ENCODE measurements around the gene TXLNA.
A peak's percentile ranks its signal among the peaks of the same experiment; 100 is the strongest.
"Not testable (repeated sequence)": the region's sequence is repeated elsewhere in the genome, so short reads cannot be mapped to it uniquely, and the experiment has no call there.

TXLNA gene

DNA sequence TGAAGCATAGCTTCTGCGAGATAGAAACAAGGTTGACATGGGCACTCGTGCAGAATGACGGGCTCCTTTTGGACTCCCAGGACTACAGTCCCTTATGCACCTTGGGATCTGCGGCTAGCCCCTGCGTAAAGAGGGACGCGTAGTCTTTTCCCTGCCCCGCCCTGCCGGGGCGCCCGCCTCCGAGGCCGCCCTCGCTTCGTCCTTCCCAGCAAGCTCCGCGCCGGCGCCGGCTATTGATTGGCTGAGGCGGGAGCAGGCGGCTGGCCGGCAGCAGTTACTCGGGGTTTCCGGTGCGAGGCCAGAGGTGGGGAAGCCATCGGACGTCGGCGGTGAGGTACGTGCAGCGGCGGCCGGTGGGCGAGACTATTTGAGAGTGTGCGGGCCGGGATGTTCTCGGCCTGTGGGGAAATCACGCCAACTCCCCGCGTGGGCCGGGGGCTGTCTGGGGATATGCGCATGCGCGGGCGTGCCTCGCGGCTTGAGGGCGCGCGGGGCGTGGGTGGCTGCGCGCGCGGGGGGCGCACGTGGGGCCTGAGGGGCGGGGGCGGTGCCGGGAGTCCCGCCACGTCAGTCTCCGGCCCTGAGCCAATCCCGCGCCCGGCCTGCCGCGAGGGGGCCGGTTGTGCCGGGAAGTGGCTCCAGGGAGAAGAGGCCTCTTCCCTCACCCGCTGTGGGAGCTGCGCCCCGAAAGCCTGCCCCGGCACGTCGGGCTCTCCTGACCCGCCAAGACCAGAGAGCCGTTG lies at the start of gene TXLNA:
Gene TXLNA (plus strand): TSS at position 233 of the 743 bp plus-strand sequence. CDS start 671 bp downstream, outside the sequence.
- DNase-seq, result peak; percentile 66

DNA sequence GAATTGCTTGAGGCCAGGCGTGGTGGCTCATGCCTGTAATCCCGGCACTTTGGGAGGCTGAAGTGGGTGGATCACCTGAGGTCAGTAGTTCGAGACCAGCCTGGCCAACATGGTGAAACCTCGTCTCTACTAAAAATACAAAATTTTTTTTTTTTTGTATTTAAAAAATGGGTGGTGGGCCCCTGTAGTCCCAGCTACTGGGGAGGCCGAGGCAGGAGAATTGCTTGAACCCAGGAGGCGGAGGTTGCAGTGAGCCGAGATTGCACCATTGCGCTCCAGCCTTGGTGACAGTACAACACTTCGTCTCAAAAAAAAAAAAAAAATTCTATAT lies 45.6 kb upstream of the TXLNA start:
- DNase-seq, result not testable (repeated sequence)

- no peak for DNase-seq
Measured at GRCh38 chr1:32137111-32137510, 42.4 kb upstream of the TXLNA start.

DNA sequence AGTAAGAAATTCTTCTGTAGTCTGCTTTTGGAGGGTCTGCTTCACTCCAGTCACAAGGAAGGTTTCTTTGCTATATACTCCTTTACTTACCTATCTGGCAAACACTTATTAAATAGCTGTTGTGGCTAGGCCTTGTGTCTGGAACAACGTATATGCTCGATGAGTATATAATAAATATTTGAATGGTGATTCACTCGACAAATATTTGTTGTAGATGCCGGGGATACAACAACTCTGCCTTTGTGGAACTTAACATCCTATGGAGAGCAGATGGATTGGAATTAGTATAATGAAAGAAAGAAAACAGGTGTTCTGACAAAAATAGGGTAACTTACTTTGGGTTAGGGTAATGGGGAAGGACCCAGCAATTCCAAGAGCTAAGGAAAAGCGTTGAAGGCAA lies 40.5 kb upstream of the TXLNA start:
- no peak for DNase-seq

GRCh38 chr1:32142446-32143301 lies 36.8 kb upstream of the TXLNA start:
- no peak for DNase-seq

DNA sequence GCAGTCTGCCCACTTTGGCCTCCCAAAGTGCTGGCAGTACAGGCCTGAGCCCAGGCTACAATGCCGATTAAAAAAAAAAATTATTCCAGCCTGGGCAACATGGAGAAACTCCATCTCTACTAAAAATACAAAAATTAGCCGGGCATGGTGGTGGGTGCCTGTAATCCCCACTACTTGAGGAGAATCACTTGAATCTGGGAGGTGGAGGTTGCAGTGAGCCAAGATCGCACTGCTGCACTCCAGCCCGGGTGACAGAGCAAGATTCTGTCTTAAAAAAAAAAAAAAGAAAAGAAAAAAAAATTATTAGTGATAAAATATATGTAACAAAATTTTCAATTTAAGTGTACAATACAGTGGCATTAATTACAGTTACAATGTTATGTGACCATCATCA lies 36.2 kb upstream of the TXLNA start:
- not testable (repeated sequence) for DNase-seq

DNA sequence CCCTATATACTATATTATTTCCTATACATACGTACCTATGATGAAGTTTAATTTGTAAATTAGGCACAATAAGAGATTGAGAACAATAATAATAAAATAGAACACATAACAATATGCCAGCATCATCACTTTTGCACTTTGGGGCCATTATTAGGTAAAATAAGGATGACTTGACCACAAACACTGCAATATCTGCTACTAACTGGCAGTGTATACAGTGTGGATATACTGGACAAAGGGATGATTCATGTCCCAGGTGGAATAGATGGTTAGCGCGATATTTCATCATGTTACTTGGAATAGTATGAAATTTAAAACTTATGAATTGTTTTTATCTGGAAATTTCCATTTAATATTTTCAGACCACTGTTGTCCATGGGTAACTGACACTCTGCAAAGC lies 35.4 kb upstream of the TXLNA start:
- no peak for DNase-seq

GRCh38 chr1:32147799-32148198 lies 31.7 kb upstream of the TXLNA start:
- not testable (repeated sequence) for DNase-seq

- no peak for DNase-seq
Measured at GRCh38 chr1:32150847-32151246, 28.6 kb upstream of the TXLNA start.

DNA sequence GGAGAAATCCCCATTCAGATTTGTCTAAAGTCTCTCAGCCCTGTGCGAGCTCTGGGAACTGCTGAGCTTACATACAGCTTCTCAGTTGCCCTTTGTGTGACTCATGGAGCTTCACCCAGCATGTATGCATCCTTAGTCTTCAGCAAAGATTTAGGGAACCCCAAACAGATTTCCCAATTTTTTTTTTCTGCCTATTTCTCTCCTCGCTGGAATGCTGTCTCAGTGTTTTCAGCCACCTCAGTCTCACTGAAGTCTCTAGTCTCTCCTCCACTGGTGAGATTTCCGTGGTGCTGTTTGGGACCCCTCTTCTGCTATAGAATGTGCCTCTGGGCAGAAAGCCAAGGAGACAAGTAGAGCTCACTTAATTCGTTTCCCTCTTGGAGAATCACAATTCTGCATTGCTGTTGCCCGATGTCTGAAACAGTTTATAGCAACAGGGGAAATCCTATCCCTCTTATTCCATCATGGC lies 28.1 kb upstream of the TXLNA start:
- no peak for DNase-seq

DNA sequence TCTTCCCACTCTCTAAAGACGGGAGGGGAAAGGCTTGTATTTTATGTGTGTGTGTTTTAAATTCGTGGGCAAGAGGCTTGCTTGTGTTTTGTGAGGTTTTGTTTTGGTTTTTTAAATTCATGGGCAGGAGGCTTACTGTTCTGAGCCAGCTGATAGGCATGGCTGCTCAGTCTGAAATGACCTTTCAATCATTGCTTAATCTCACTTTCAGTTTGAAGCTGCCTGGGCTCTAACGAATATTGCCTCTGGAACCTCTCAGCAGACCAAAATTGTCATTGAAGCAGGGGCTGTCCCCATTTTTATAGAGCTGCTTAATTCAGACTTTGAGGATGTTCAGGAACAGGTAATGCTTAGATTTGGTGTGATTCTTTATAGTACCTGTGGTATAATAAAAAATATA lies 20.3 kb upstream of the TXLNA start:
- DNase-seq, result no peak

DNA sequence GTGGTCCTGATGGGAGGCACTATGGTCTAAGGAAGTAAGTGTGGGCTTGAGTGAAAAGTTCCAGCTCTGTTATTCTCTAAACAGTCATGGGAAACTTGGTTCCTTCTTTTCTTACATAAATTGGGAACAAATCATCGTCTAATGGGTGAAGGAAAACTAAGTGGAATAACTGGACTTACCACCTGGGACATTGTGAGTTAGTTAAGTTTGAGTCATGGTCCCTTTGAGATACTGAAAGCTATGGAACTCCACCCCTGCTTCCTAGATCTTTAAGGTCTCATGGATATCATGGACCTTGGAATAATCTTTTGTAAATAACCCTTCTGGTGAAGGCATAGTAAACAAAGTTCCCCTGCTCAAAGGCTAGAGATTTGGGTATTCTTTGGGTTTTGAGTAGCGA lies 16.1 kb upstream of the TXLNA start:
- no peak for DNase-seq

DNA sequence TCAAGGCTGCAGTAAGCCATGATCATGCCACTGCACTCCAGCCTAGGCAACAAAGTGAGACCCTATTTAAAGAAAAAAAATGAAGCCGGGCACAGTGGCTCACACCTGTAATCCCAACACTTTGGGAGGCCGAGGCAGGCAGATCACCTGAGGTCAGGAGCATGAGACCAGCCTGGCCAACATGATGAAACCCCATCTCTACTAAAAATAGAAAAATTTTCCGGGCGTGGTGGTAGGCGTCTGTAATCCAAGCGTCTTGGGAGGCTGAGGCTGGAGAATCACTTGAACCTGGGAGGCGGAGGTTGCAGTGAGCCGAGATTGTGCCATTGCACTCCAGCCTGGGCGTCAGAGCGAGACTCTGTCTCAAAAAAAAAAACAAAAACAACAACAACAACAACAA lies 13.8 kb upstream of the TXLNA start:
- not testable (repeated sequence) for DNase-seq

DNA sequence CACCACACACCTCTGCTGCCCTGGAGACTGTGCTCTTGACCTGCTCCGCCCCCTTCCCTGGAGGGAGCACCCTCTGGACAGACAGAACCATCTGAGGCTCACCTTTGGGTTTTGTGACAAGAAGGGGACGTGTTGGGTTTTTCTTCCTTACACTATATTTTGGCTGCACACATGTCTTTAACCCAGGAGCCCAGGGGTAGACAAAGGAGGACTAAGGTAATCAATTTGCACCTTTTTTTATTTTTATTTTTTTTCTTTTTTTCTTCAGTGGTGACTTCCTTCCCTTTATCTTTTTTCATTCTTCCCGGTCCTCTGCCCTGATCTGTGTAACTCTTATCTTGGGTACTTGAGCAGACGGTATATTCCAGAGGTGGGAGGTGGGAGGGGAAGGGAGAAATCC lies 8.5 kb upstream of the TXLNA start:
- DNase-seq, result no peak

- no peak for DNase-seq
Measured at GRCh38 chr1:32172621-32173245, 6.7 kb upstream of the TXLNA start.

- DNase-seq, result no peak
Measured at GRCh38 chr1:32178380-32179192, 889 bp upstream of the TXLNA start.

GRCh38 chr1:32179193-32179442 lies 357 bp upstream of the TXLNA start:
- DNase-seq, result no peak

- no peak for DNase-seq
Measured at GRCh38 chr1:32180186-32181060, 948 bp downstream of the TXLNA start.

DNA sequence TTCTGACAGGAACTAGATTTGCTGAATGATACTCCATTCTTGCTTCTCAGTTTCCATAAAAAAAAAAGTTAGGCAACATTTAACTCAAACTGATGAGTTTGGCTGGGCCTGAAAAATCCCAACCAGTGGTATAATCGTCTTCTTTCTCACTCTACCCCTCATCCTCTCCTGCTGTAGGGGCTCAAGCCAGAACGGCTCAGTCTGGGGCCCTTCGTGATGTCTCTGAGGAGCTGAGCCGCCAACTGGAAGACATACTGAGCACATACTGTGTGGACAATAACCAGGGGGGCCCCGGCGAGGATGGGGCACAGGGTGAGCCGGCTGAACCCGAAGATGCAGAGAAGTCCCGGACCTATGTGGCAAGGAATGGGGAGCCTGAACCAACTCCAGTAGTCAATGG lies 1.6 kb downstream of the TXLNA start:
- DNase-seq, result no peak

DNA sequence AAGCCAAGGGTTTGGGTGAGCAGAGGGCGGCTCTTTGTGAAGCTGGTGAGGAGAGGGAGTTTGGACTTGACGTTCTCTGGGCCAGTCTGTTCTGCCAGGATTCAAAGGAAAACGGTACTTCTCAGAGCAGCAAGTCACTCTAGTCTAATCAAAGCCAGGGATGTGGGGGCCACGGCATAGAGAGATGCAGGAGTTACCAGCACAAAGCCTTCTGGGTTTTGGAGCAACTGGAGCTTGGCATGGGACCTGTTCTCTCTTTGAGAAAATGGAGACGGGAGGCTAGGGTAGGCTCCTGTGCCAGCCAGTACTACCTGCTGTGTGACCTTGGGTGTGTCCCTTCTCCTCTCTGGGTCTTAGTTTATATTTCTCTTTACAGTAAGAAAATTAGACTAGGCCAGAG lies 2.1 kb downstream of the TXLNA start:
- no peak for DNase-seq

DNA sequence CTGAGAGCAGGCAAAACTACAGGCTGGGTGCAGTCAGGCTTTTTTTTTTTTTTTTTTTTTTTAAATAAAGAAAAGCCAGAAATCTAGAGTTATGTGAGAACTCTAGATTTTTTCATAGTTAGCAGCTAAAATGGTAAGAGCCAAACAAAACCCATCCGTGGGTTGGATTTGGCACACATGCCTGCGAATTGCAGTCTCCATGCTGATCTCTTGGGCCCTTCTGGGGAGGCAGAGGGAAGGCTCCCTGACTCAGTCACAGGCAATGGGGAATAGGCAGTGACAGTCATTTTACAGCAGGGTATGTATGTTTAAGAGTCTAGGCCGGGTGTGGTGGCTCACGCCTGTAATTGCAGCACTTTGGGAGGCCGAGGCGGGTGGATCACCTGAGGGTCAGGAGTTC lies 2.6 kb downstream of the TXLNA start:
- DNase-seq, result no peak

DNA sequence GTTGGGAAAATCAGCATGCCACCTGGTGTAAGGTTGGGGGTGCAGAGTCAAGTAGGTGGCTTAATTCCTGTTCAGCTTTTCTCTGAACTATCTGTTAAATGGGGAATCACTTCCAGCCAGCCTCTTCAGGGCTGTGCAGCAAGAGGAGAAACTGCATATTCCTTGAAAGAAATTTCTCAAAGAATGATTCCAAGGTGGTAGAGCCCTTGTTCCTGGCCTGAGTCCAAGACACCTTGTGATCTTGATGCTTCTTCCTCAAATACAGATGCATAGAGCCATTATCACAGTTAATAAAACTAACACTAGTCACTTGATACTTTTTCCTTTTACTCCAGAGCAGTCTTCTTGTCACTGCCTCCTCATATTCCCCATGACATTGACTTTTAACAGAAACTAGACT lies 5.2 kb downstream of the TXLNA start:
- DNase-seq, result no peak

Measured in NCI-H1694 treated with DMSO at 0.1 percent for 48 hours (cell line).